Measurements from ENCODE around the gene FCMR.

FCMR gene

DNA sequence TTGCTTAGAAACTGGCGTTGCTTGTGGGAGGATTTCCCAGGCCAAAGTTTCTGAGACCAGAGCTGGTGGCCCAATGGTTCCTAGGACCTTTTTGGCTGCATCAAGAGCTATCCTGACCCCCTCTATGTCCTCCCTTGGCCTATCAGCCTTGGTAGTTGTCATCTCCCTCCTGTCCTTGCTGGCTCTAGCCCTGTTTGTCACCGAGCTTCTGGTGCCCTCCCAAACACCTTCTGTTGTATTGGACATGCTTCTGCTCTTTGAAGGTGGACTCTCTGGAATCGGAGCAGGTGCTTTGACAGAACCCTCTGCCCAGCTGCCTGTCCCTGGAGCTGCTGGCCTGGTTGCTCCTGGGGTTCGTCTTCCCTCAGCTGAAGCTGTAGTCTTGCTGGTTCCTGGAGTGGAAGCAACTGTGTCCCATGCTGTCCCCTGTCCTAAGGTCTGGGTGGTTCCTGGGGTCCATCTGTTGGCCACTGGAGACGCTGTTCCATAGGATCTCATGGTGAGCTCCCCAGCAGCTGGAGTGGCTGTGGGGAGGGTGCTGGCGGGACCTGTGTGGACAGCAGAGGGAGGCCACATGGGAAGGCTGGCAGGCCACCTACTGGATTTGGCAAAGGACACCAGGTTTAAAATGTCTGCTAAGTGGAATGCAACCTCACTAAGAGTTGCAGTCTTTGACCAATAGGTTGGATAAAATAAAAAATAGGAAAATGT is 39.1 kb upstream of the FCMR start:
- no peaks in the 10 kb centered on the region for H3K36me3 ChIP-seq (replicated peaks)
- TF ChIP-seq, protein P1, sequence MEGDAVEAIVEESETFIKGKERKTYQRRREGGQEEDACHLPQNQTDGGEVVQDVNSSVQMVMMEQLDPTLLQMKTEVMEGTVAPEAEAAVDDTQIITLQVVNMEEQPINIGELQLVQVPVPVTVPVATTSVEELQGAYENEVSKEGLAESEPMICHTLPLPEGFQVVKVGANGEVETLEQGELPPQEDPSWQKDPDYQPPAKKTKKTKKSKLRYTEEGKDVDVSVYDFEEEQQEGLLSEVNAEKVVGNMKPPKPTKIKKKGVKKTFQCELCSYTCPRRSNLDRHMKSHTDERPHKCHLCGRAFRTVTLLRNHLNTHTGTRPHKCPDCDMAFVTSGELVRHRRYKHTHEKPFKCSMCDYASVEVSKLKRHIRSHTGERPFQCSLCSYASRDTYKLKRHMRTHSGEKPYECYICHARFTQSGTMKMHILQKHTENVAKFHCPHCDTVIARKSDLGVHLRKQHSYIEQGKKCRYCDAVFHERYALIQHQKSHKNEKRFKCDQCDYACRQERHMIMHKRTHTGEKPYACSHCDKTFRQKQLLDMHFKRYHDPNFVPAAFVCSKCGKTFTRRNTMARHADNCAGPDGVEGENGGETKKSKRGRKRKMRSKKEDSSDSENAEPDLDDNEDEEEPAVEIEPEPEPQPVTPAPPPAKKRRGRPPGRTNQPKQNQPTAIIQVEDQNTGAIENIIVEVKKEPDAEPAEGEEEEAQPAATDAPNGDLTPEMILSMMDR (IDR thresholded peaks at IDR 0.05; ENCODE audit: low read depth, low read length, missing control alignments): no peak
- H3K27me3 ChIP-seq (replicated peaks): peaks cover 3% of the 10 kb centered on the region
- no peak overlapping the region for H3K27ac ChIP-seq
- H3K4me3 ChIP-seq (ENCODE audit: low read depth, low read length): no peak overlapping the region
- in situ Hi-C loops (cut with HindIII; ENCODE audit: low pct_ligation_motif_present, low sequenced_read_pairs): no loop called here
- no peak for DNase-seq

DNA sequence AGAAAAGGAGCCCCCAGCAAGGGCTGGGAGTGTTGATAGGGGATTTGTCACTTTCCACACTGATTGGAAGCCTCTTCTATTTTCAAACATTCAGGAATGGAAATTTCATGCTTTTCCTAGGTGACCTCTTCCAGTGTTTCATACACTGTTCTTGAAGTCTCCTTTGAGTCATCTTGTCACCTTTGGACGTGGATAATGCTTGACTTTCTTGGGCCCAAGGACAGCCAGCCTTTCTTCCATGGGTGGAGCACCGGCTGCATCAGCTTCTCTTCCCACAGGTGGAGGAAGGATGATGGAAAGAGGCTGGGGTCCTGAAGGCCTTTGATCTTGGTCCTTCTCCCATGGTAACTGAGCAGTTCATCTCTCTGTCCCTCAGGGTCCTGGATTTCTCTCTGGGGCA is 36.4 kb upstream of the FCMR start:
- H3K4me3 ChIP-seq (ENCODE audit: low read depth, low read length): no peak overlapping the region
- TF ChIP-seq, protein P1 (IDR thresholded peaks at IDR 0.05; ENCODE audit: low read depth, low read length, missing control alignments): no peak
- in situ Hi-C loops (cut with HindIII; ENCODE audit: low pct_ligation_motif_present, low sequenced_read_pairs): no loop called here
- peaks cover 3% of the 10 kb centered on the region for H3K27me3 ChIP-seq (replicated peaks)
- no peak overlapping the region for H3K27ac ChIP-seq
- DNase-seq: no peak
- H3K36me3 ChIP-seq (replicated peaks): no peaks in the 10 kb centered on the region

DNA sequence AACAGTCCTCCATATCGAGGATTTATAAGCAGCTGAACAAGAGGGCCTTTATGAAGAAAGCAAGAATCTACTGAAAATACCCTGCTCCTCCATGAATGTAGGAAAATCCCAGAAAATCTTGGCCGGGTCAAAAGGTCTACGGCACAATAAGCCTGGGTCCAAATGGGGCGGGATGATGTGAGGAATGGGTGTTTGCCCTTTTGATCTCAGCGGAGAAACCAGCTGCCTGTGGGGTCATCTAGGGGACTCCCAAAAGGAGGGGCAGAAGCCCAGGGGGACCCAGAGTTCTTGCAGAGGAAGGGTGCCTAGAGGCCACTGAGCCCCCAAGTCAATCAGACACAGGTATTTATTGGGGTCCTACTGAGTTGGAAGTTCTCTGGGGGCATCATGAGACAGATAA is 35.9 kb upstream of the FCMR start:
- peaks cover 3% of the 10 kb centered on the region for H3K27me3 ChIP-seq (replicated peaks)
- no peaks in the 10 kb centered on the region for H3K36me3 ChIP-seq (replicated peaks)
- in situ Hi-C loops (cut with HindIII; ENCODE audit: low pct_ligation_motif_present, low sequenced_read_pairs): no loop called here
- DNase-seq: no peak
- no peak overlapping the region for H3K27ac ChIP-seq
- TF ChIP-seq, protein P1 (IDR thresholded peaks at IDR 0.05; ENCODE audit: low read depth, low read length, missing control alignments): no peak
- no peak overlapping the region for H3K4me3 ChIP-seq (ENCODE audit: low read depth, low read length)

DNA sequence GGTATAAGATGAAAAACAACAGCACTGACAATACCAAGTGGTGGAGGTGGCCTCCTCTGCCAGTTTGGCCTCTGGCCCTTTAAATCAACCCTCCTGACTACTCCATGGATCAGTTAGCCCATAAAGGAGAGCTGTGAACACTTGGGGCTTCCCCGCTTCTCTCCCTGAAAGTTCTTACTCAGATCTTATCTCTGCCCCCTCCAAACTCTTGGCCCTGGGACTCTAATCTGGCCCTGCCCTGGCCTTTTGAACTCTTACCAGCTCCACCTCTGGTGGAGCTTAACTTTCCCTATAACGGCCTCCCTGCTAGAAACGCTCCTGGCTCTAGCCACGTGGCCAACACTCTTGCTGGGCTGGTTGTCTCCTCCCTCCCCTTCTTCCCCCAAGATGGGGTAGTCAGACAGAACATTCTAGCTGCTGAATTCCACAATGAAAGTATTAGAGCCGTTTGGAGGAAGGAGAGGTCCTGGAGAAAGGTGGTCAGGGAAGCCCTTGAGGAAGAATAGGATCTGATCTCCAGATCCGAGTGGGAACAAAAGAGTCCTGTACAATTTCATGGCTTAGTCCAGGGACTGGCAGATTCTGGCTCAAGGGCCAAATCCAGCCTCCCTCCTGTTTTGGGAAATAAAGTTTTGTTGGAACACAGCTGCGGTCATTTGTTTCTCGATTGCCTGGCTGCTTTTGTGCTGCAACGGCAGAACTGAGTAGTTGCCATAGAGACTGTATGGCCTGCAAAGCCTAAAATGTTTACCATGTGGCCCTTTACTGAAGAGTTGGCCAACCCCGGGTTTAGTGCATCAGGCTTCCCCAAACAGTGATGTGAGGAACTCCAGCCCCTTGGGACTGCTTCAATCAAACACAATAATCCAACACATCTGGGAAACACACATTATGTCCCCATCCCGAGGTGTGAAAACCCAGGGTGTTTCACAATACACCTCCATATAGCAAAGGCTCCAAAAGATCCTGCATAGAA is 34.0 kb upstream of the FCMR start:
- no peaks in the 10 kb centered on the region for H3K27me3 ChIP-seq (replicated peaks)
- TF ChIP-seq, protein P1 (IDR thresholded peaks at IDR 0.05; ENCODE audit: low read depth, low read length, missing control alignments): no peak
- no peaks in the 10 kb centered on the region for H3K36me3 ChIP-seq (replicated peaks)
- H3K27ac ChIP-seq: no peak overlapping the region
- no peak overlapping the region for H3K4me3 ChIP-seq (ENCODE audit: low read depth, low read length)
- in situ Hi-C loops (cut with HindIII; ENCODE audit: low pct_ligation_motif_present, low sequenced_read_pairs): no loop called here
- DNase-seq: no peak

DNA sequence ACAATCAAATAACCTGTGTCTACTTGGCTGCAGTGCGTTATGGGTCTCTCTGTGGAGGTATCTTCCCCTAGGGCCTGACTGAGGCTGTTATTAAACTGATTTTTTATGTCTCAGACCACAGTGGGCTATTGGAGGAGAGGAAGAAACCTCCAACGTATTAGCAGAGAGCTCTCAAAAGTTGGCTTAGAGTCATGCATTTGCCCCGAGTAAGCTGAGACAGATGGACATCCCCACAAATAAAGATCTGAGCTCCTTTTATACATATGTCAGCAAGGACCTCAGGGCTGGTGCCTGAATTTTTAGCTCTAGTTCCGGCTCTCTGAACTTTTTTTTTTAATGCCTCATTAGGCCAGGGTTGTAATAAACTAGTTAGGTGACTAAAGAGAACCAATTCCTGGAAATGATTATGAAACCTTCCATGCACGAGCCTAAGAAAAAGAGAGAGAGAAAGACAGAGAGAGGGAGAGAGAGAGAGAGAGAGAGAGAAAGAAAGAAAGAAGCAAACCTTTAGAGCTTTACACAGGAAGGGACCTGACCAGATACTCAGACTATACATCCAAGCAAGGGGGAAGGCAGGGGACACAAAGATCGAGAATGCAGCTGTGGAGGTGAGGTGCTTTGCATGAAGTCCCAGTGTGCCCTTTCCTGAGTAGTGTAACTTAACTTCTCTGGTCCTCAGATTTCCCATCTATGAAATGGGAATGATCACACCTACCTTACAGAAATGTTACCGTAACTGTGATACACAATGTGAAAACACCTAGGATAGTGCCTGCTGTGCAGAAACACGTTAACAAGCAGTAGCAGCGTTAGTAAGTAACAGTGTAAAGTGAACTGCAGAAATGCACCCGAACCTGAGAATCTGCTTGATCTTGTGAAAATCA is 33.0 kb upstream of the FCMR start:
- TF ChIP-seq, protein P1 (IDR thresholded peaks at IDR 0.05; ENCODE audit: low read depth, low read length, missing control alignments): no peak
- no peak overlapping the region for H3K4me3 ChIP-seq (ENCODE audit: low read depth, low read length)
- in situ Hi-C loops (cut with HindIII; ENCODE audit: low pct_ligation_motif_present, low sequenced_read_pairs): no loop called here
- DNase-seq: no peak
- H3K36me3 ChIP-seq (replicated peaks): no peaks in the 10 kb centered on the region
- no peaks in the 10 kb centered on the region for H3K27me3 ChIP-seq (replicated peaks)
- H3K27ac ChIP-seq: no peak overlapping the region

Data from brain microvascular endothelial cell (primary cell).